GM19397 (cell line): Measurements from ENCODE around the gene PTPRJ.
"Not testable (repeated sequence)": the region's sequence is repeated elsewhere in the genome, so short reads cannot be mapped to it uniquely, and the experiment has no call there.

Experiments used
- ATAC-seq: cut with Tn5 transposase; IDR thresholded peaks from one replicate; pipeline ENCODE4 v1.9.1; 2021; ENCODE audit warnings: mild to moderate bottlenecking, moderate library complexity; ENCODE audit not compliant: unreplicated experiment

Gene PTPRJ

GRCh38 chr11:47980088-47980906 lies at the start of gene PTPRJ:
PTPRJ (plus strand) TSS chr11:47980559; CDS start chr11:47980913, 354 bp downstream.
- peak; percentile 54 for ATAC-seq

DNA sequence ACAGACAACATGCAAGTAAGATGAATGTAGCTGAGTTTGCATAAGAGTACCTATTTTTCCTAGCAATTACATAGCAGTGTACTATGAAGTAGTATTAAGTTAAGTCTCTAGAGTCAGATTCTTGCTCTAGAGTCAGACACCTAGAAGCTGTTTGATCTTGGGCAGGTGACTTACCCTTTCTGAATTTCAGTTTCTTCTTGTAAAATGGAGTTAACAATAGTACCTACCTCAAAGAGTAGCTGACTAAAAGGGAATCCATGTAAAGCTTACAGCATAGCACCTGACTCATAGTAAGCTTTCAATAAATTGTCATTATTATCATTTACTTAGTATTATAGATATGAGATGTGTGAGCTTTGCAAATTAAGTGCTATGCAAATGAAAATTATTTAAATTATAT lies 47.8 kb upstream of the PTPRJ start:
- no peak for ATAC-seq

- ATAC-seq: not testable (repeated sequence)
Measured at GRCh38 chr11:47933797-47934196, 46.6 kb upstream of the PTPRJ start.

GRCh38 chr11:47938791-47939560 lies 41.4 kb upstream of the PTPRJ start:
- ATAC-seq: no peak

- no peak for ATAC-seq
Measured at GRCh38 chr11:47940904-47941649, 39.3 kb upstream of the PTPRJ start.

DNA sequence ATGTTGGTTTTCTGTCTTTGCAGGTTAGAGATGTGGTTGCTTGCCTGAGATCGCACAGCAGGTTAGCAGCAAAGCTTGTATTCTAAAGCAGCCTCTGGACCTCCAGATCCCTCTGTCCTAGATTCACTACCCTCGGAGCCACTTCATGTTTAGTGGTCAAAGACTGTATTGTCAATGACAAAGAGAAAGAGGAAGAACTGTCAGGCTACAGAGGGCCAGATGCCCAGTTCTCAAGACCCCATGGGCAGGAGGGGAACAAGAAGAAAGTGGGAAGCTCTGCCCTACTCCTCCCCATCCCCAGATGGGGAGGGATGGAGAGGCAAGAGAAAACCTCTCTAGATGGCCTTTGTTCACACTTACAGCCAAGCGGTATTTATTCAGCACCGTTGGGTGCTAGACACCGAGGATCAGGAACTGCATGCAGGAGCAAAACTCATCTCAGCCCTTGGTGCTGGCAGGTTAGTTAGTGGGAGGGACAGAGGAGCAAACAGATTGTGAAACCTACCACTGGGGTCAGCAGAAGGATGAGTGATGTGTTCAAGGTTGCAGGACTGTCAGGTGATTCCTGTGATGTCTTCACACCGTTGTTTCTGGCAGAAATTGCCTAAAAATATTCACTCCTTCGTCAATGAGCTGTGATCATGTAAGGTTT lies 38.3 kb upstream of the PTPRJ start:
- ATAC-seq: no peak

- ATAC-seq: no peak
Measured at GRCh38 chr11:47943721-47944586, 36.4 kb upstream of the PTPRJ start.

DNA sequence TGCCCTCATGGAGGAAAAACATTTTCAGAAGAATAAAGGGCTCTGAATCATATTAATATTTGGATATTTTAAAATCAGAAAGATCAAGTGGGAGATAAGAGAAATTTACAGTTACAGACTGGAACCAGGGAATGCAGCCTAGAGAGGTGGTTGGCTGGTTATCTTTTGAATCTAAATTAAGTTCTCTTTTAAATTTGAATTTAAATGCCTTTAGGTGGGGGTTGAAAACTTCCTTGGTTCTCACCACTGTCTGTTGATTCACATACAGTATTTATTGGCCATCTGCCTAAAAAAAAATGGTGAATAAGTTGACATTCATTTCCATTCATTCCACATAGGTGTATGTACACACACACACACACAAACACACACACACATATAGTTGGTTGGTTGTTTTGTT lies 35.7 kb upstream of the PTPRJ start:
- ATAC-seq: no peak

GRCh38 chr11:47946682-47947559 lies 33.4 kb upstream of the PTPRJ start:
- no peak for ATAC-seq

DNA sequence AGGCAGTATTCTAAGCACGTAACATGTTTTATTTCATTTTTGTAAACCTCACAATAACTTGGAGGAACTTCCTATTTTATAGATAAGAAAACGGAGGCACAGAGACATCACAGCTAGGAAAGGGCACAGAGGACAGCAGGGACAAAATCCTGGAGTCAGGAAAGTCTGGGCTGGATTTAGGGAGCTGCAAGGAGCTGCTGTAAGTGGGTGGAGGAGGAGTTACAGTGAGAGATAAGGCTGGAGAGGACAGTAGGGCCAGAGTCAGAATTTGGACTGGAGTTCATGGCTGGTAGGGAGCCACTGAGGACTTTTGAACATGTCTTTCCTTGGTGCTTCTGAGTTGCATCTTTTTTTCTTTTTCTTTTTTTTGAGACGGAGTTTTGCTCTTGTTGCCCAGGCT lies 32.2 kb upstream of the PTPRJ start:
- no peak for ATAC-seq

DNA sequence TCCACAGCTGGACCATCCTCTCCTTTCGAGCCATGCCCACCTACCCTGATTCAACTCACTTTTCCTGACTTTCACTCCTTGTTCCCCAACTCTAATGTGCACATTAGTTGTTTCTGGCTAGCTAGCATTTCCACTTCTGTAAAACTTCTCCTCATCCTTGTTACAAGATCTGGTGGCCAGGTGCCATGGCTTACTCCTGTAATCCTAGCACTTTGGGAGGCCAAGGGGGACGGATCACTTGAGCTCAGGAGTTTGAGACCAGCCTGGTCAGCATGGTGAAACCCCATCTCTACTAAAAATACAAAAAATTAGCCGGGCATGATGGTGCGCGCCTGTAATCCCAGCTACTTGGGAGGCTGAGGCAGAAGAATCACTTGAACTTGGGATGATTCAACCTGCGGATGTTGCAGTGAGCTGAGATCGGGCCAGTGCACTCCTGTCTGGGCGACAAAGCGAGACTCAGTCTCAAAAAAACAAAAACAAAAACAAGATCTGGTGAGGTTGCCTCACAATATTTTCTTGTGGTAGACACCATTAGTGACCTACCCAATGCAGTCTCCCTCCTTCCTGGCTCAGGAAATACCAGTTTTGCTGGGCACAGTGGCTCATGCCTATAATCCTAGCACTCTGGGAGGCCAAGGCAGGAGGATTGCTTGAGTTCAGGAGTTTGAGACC lies 31.2 kb upstream of the PTPRJ start:
- not testable (repeated sequence) for ATAC-seq

DNA sequence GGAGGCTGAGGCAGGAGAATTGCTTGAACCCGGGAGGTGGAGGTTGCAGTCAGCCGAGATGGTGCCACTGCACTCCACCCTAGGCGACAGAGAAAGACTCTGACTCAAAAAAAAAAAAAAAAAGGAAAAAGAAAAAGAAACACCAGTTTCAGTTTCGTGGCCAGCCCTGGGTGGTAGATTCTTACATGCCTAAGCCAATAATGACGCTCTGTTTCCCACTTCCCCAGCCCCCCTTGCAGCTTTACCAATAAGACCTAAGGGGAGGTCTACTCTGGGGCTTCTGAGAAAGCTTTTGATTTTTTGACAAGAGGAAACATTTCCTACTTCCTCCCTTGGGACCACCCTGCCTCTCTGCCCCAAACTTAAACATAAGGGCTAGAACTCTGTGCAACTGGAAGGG lies 30.0 kb upstream of the PTPRJ start:
- ATAC-seq: peak; percentile 55

GRCh38 chr11:47951504-47951903 lies 28.9 kb upstream of the PTPRJ start:
- not testable (repeated sequence) for ATAC-seq

DNA sequence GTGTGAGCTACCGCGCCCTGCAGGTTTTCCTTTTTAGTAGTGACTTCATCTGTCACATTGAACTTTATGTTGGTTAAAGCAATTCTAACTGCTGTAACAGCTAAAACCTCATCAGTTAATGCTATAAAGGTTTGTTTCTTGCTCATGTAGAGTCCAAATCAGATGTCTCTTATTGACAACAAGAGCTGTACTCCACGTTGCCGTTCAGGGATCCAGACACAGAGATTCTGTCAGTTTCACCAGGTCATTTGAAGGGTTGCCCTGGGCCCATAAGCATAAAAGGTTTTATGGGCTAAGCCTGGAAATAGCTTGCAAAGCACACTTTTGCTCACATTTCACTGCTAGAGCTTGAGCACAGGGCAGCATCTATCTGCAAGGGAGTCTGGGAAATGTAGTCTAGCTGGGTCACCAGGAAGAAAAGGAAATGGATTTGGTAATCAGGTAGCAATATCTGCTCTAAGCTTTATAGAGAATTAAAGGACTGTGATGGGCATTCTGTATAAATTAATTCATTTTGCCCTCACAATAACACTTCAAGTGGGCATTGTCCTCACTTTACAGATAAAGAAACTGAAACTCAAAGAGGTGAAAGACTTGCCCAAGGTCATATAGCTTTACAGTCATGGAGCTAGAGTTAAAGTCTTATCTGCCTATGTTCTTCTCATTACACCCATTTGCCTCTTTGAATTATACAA lies 25.2 kb upstream of the PTPRJ start:
- ATAC-seq: no peak

DNA sequence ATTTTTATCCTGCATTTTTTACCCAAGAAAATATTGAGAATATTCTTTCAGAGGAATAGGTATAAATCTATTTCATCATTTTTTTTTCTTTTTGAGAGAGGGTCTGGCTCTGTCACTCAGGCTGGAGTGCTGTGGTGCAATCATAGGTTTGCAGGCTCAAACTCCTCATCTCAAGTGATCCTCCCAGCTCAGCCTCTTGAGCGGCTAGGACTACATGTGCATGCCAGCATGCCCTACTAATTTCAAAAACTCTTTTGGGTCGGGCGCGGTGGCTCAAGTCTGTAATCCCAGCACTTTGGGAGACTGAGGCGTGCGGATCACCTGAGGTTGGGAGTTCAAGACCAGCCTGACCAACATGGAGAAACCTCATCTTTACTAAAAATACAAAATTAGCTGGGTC lies 20.3 kb upstream of the PTPRJ start:
- ATAC-seq: no peak

GRCh38 chr11:47961383-47961782 lies 19.0 kb upstream of the PTPRJ start:
- ATAC-seq: no peak

- no peak for ATAC-seq
Measured at GRCh38 chr11:47964546-47964945, 15.8 kb upstream of the PTPRJ start.
